GM18907 (cell line): ENCODE results near the gene ZNF565.
"Not testable (repeated sequence)": the region's sequence is repeated elsewhere in the genome, so short reads cannot be mapped to it uniquely, and the experiment has no call there.

Experiments used
- ATAC-seq: cut with Tn5 transposase; IDR thresholded peaks from one replicate; pipeline ENCODE4 v1.9.1; 2021; ENCODE audit warnings: mild to moderate bottlenecking, moderate library complexity; ENCODE audit not compliant: unreplicated experiment

The ZNF565 gene

DNA sequence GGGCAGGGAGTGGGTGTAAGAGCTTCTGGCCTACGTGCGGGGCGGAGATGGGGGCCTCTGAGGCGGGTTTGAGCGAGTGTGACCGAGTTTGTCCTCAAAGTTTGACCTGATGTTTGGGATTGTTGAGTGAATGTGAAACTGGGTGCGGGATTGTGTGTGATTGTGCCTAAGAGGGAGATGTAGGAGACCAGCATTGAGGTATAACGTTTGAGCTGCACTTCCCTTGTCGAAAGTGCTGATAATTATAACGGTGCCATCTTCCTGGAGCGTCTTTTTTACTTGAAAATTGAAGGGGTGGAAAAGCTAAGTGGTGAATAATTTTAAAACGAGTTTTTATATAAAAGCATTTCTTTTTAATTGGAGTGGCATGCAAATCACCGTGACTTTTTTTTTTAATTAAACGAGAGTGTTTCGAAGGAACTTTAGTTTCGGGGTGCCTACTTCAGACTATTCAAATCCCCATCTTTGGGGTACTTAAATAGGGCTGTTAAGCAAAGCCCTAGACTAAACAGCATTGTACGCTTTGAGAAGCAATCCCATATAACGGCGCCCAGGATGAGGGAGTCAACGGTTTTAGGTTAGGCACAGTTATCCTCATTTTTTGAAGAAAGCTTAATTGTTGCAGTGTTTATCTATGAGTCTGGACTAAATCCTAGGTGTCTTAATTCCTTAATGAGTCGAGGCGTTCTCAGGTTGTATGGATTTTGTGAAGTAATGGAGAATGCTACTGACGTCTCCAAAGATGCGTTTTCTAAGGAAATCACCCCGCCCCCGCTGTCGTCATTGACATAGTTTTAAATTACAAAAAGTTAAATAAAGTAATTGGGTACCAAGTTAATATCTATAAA is 1.0 kb upstream of the ZNF565 start:
- peak; percentile 14 for ATAC-seq

DNA sequence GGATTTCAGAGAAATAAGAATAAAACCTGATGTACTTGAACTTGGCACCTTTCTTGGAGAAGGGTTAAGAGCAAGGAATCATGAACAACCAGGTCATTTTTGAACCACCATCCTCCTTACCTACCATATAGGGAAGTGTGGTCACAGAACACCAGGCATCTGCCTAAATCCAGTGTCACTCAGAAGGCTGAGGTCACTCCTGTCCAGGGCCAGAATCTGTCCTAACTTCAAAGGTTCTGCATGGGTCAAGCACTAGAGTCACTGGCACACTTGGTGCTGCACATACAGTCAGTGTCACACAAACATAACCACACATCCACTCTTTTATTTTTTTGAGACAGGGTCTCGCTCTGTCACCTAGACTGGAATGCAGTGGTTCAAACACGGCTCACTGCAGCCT is 1.6 kb downstream of the ZNF565 start:
- ATAC-seq: no peak

DNA sequence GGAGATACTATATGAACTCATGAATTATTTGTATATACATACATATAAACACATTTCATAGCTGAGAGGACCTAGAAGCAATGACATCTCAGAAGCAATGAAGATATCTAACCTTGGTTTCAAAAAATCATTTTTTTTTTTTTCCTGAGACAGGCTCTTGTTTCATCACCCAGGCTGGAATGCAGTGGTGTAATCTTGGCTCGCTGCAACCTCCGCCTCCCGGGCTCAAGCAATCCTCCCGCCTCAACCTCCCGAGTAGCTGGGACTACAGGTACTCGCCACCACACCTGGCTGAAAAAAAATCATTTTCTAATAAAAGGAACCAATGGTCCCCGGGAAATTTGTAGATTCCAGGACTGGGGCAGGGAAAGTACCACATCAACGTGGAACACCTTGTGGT is 4.0 kb downstream of the ZNF565 start:
- no peak for ATAC-seq

DNA sequence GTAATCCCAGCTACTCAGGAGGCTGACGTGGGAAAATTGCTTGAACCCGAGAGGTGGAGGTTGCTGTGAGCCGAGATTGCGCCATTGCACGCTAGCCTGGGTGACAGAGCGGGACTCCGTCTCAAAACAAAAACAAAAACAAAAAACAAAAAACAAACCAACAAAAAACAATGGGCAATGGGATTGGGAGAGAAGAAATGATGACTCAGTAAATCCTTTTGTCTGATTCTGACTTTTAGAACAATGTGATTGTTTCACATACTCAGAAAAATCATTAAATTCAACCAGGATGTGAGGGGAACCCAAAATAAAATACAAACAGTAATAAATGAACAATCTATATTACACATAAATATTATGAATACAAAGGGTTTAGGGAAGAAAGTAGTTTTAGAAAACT is 5.1 kb downstream of the ZNF565 start:
- no peak for ATAC-seq

DNA sequence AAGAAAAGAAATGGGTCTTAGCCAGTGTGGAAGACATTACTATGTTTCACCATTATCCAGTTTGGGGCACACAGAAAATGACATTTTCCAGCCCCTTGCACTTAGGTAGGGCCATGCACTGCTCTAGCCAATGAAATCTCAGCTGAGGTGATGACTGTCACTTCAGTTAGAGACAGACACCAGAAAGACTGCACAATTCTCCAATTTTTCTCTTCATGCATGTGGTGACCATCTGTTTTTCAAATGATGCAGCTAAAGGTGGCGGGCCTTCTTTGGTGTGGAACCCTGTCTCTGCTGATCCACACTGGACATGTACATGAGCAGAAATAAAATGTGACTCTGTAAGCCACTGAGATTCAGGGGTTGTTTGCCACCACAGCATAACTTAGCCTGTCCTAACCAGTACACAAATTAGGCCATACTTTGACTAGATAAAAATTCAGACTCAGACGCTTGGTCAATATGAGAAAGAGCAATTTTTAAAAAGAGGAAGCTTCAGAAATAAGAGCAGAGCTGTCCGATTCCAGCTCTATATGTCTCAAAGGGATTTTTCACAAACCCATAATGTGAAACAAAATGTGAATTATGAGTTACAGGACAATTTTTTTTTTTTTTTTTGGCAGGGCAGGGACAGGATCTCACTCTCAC is 6.7 kb downstream of the ZNF565 start:
- no peak for ATAC-seq

- ATAC-seq: no peak
Measured at GRCh38 chr19:36203293-36203692, 11.2 kb downstream of the ZNF565 start.

DNA sequence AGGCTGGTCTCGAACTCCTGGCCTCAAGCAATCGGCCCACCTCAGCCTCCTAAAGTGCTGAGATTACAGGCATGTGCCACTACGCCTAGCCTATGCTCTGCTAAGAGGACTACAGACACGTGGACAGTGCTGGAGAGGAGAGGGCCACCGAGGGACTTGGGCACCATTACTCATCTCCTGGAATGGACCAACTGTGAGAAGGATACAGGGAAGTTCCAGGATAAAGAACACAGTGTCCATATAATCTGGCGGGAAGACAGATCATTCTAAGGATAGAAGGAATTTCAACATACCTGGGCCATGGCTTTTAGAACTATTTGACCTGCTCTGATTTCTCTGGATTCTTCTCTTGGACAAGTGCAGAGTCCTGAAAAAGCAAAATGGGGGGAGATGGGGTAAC is 12.8 kb downstream of the ZNF565 start:
- no peak for ATAC-seq

DNA sequence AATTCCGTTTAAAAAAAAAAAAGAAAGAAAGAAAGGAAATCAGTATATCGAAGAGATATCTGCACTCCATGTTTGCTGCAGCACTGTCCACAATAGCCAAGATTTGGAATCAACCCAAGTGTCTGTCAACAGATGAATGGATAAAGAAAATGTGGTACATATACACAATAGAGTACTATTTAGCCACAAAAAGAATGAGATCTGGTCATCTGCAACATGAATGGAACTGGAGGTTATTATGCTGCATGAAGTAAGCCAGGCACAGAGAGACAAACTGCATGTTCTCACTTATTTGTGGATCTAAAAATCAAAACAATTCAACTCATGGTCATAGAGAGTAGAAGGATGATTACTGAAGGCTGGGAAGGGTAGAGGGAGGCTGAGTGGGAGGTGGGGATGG is 16.3 kb downstream of the ZNF565 start:
- no peak for ATAC-seq

DNA sequence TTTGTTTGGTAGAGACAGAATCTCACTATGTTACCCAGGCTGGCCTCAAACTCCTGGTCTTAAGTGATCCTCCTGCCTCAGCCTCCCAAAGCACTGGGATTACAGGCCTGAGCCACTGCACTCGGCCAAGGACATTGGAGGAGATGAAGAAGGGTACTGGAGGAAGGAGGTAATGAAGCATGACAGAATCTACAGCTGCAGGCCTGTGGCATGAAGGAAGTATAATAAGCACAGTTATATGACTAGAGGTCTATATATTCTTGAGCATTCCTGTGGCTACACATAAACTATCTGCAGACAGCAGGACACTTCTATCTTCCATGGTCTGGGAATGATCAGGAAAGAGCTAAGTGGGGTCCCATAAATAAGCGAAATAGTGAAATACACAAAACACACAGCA is 18.2 kb downstream of the ZNF565 start:
- ATAC-seq: no peak

- ATAC-seq: not testable (repeated sequence)
Measured at GRCh38 chr19:36186722-36187121, 27.7 kb downstream of the ZNF565 start.

DNA sequence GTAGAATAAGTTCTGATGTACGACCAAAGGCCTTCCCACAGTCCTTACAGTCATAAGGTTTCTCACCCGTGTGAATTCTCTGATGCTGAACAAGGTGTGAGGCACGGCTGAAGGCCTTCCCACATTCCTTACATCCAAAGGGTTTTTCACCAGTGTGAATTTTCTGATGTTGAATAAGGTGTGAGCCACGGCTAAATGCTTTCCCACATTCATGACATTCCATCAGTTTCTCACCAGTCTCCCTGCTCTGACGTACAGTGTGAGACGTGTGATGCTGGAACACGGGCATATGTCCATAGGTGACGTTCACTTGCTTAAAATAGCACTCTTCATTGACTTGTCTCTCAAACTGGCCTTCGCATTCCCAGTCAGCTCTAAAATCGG is 31.2 kb downstream of the ZNF565 start:
- ATAC-seq: no peak

DNA sequence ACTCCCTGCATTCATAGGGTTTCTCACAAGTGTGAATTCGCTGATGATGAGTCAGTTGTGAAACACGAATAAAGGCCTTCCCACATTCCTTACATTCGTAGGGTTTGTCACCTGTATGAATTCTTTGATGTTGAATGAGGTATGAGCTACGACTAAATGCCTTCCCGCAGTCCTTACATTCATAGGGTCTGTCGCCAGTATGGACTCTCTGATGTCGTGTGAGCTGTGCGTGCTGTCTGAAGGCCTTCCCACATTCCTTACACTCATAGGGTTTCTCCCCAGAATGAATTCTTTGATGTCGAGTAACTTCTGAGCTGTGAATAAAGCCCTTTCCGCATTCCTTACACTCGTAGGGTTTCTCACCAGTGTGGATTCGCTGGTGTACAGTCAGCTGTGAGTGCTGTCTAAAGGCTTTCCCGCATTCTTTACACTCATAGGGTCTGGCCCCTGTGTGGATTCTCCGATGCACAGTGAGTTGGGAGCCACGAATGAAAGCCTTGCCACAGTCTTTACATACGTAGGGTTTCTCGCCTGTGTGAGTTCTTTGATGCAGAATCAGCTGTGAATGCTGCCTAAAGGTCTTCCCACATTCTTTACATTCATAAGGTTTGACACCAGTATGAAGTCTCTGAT is 31.7 kb downstream of the ZNF565 start:
- no peak for ATAC-seq

DNA sequence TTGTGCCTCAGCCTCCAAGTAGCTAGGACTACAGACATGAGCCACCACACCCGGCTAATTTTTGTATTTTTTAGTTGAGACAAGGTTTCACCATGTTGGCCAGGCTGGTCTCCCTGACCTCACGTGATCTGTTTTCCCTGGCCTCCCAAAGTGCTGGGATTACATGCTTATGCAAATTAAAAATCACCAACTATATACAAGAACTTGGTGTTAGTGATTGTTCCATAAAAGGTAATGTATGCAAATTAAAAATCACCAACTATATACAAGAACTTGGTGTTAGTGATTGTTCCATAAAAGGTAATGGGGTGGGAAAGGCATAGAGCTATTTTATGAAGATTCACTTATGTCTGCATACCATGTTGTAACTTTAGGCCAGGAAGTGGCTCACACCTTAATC is 35.4 kb downstream of the ZNF565 start:
- ATAC-seq: not testable (repeated sequence)

DNA sequence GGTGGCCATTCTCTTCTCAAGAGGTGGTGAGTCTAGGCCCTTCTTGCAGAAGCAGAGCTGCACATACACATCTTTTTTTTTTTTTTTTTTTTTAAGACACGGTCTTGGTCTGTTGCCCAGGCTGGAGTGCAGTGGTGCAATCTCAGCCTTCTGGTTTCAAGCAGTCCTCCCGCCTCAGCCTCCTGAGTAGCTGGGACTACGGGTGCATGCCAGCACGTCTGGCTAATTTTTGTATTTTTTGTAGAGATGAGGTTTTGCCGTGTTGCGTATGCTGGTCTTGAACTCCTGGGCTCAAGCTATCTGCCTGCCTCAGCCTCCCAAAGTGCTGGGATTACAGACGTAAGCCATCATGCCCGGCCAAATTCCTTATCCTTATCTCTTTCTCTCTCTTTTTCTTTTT is 40.6 kb downstream of the ZNF565 start:
- ATAC-seq: not testable (repeated sequence)

DNA sequence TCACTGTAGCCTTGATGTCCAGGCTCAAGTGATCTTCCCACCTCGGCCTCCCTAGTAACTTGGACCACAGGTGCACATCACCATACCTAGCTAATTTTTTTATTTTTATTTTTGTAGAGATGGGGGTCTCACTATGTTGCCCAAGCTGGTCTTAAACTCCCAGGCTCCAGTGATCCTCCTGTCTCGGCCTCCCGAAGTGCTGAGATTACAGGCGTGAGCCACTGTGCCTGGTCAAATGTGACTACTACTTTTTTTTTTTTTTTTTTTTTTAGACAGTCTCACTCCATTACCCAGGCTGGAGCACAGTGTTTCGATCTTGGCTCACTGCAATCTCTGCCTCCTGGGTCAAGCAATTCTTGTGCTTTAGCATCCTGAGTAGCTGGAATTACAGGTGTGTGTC is 41.6 kb downstream of the ZNF565 start:
- no peak for ATAC-seq

- no peak for ATAC-seq
Measured at GRCh38 chr19:36169084-36169760, 45.2 kb downstream of the ZNF565 start.

DNA sequence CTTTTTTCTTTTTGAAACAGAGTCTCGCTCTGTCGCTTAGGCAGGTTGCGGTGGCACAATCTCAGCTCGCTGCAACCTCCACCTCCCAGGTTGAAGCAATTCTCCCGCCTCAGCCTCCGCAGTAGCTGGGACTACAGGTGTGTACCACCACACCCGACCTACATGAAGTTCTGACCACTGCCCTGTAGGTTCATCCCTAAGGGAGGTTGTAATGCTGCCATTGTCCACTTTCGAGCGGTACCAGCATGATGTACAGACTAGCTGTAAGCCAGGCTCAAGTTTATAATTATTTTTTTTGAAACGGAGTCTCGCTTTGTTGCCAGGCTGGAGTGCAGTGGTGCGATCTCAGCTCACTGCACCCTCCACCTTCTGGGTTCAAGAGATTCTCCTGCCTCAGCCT is 50.7 kb downstream of the ZNF565 start:
- no peak for ATAC-seq

GRCh38 chr19:36160821-36161596 is 53.5 kb downstream of the ZNF565 start:
- no peak for ATAC-seq

DNA sequence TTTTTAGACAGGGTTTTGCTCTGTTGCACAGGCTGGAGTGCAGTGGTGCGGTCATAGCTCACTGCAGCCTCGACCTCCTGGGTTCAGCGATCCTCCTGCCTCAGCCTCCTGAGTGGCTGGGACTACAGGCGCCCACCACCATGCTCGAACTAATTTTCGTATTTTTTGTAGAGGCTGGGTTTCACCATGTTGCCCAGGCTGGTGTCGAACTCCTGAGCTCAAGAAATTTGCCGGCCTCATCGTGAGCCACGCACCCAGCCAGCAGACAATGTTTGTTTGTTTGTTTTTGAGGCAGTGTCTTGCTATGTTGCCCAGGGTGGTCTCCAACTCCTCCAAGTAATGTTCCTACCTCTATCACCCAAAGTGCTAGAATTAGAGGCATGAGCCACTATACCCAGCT is 61.3 kb downstream of the ZNF565 start:
- no peak for ATAC-seq

DNA sequence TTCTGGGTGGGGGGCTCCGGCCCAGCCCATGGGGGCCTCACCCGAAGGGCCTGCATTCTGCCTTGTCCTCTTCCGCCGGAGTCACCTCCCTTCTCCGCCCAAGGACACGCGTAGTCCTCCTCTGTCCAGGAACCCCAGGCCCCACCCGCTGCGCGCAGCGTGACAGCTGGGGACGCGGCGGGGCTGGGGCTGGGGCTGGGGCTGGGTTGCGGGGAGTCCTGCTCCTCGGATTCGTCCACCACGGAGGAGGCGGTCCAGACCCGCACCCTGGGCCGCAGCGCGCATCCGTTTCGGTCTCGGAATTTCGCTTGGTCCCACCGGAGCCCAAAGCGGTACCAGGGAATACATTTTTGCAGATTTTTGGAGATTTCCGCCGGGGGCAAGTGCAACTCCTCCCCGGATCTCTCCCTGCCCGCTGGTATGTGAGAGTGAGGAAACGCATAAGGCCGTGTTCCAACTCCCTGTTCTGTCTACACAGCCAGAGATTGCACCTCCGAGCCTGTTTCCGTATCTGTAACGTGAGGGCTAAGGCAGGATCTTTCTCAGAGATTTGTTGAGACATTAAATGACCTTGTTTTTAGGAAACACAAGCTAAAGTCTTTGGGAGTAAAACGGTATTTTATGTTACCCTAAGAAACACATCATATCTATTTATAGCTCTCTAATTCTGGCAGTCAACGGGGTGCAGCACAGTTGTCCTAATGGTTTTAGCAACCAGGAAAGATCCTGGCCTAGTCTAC is 61.9 kb downstream of the ZNF565 start, which contains the start of gene COX7A1:
Gene COX7A1, minus strand, starts transcription at position 96 of the 740 bp plus-strand sequence. Its CDS starts 40 bp downstream, at position 56.
- no peak for ATAC-seq
